GM15510 (cell line): ENCODE measurements around the gene GLI1.

ENCODE experiments used
- POLR2A ChIP-seq: IDR thresholded peaks from 3 replicates; pipeline ENCODE4 v1.6.1; 2011; ENCODE audit warnings: borderline replicate concordance; ENCODE audit not compliant: insufficient read length; ENCODE audit errors: extremely low read depth

The GLI1 gene

GRCh38 chr12:57488402-57489156 lies 29.0 kb downstream of the GLI1 start:
- no peak for TF ChIP-seq POLR2A

GRCh38 chr12:57489157-57489641 lies 29.6 kb downstream of the GLI1 start:
- TF ChIP-seq POLR2A, result no peak

- TF ChIP-seq POLR2A, result no peak
Measured at GRCh38 chr12:57490126-57490525, 30.5 kb downstream of the GLI1 start.

DNA sequence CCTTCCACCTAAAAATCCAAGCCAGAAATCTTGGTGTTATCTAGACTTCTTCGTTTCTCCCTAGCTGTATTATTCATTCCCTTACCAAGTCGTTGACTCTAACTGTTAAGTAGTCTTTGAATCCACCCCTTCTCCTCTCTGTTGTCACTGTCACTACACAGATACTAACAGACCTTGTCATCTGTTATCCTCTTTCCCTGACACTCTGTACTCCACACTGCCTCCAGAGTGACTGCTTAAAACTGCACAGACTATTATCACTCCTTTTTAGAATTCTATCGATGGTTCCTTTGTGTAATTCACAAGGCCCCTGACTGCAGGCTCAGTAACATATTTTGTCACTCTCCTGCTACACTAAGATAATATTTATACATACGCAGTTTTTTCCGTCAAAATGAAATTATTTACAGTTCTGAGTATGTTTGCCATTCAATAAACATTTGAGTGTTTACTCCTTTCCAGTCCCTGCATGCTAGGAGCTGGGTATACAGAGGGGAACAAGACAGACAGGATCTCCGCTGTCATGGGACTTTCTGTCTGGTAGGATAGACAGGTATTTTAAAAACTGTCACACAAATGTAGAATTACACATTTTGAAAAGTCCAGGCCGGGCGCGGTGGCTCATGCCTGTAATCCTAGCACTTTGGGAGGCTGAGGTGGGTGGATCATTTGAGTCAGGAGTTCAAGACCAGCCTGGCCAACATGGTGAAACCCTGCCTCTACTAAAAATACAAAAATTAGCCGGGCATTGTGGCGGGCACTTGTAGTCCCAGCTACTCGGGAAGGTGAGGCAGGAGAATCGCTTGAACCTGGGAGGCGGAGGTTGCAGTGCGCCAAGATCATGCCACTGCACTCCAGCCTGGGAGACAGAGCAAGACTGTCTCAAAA lies 32.1 kb downstream of the GLI1 start:
- no peak for TF ChIP-seq POLR2A

GRCh38 chr12:57496822-57497221 lies 37.2 kb downstream of the GLI1 start:
- TF ChIP-seq POLR2A, result no peak

GRCh38 chr12:57497223-57498131 lies 37.9 kb downstream of the GLI1 start:
- no peak for TF ChIP-seq POLR2A

- no peak for TF ChIP-seq POLR2A
Measured at GRCh38 chr12:57498132-57498502, 38.5 kb downstream of the GLI1 start.

DNA sequence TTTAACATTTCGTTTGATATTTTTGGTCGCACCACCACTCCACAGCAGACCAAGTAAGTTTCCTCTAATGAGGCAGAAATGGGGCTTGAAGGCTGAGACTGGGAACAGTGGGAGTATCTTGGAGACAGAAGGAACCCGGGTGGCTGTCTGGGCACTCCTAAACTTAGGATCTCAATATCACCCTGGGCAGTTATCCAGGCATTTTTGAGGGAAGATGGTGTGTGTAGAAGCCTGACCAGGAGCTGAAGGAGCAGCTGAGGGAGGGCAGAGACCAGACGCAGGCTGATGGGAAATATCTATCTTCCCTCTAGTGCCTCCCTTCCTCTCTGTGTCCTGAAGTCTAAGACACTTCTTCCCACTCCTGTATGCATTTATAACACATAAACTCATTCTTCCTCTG lies 39.0 kb downstream of the GLI1 start:
- no peak for TF ChIP-seq POLR2A

DNA sequence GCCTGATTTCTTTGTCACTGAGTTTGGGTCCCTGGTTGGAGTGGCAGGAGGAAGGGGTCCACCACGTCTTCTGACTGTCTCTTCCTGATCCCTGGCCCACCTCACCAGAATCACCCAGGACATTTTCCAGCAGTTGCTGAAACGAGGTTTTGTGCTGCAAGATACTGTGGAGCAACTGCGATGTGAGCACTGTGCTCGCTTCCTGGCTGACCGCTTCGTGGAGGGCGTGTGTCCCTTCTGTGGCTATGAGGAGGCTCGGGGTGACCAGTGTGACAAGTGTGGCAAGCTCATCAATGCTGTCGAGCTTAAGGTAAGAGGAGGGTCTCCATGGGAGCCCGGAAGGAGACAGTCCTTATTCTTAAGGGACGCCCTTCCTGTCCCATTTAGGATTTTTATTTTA lies 40.6 kb downstream of the GLI1 start:
- TF ChIP-seq POLR2A, result no peak

- no peak for TF ChIP-seq POLR2A
Measured at GRCh38 chr12:57511161-57511560, 51.6 kb downstream of the GLI1 start.

GRCh38 chr12:57511588-57512325 lies 52.2 kb downstream of the GLI1 start:
- no peak for TF ChIP-seq POLR2A

- TF ChIP-seq POLR2A, result no peak
Measured at GRCh38 chr12:57512665-57513064, 53.1 kb downstream of the GLI1 start.

DNA sequence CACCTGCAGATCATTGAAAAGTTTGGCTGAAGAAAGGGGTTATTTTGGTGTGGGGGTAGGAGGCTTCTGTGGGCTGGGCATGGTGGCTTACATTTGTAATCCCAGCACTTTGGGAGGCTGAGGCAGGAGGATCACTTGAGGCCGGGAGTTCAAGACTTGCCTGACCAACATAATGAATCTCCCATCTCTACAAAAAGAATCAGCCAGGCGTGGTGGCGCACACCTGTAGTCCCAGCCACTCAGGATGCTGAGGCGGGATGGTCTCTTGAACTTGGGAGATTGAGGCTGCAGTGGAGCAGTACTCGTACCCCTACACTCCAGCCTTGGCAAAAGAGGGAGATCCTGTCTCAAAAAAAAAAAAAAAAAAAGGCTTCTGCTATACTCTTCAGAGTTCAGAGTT lies 53.7 kb downstream of the GLI1 start:
- TF ChIP-seq POLR2A, result no peak

- no peak for TF ChIP-seq POLR2A
Measured at GRCh38 chr12:57514720-57515407, 55.3 kb downstream of the GLI1 start.

DNA sequence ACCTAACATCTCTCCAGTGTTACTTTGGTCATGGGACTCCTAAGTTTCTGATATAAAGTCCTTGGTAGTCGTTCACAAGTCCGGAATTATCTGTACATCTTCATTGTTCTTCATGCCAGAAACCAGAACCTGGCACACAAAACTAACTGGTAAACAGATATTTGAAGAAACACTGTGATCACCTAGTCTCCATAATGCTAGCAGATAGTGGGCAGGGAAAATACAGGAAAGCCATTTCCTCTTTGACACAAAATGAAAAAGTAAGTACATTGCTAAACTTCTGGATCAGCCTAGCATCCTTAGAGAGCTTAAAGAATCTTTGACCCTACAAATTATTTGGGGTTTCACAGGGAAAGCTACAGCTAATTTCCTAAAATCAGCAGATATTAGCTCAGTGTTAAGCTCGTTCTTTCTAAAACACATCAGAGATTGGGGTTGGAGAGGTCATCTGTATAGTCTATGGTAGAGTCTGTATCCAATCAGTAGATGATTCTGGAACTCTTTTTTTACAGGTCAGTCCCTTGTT lies 55.9 kb downstream of the GLI1 start:
- TF ChIP-seq POLR2A, result no peak
